Tibial artery (tissue), 4 donors: Measurements from ENCODE around the gene LRRC14B.

Source experiments
- DNase-seq, 2 donors: peaks; one replicate each; pipeline ENCODE4 v3.0.0-alpha.2; 2019
- H3K27ac ChIP-seq, 2 donors: fragments of 200-600 bp; sonication (generic) in 1 of 2; 1 replicate in 1 of 2; 2 replicates in 1 of 2; pipeline ENCODE4 v1.5.1; 2018 to 2019; ENCODE audit warnings: mild to moderate bottlenecking in 1 of 2
- H3K27me3 ChIP-seq, 2 donors: fragments of 200-600 bp; sonication (generic) in 1 of 2; one replicate each; pipeline versions ENCODE4 v1.5.1 to v1.6.0; 2016 to 2019
- H3K36me3 ChIP-seq, 3 donors: fragments of 200-600 bp; sonication (generic) in 2 of 3; one replicate each; pipeline ENCODE4 v1.5.1; 2016 to 2019; ENCODE audit warnings: mild to moderate bottlenecking in 2 of 3
- H3K4me1 ChIP-seq, 4 donors: fragments of 200-600 bp; sonication (generic) in 2 of 4; 1 replicate in 3 of 4; 2 replicates in 1 of 4; pipeline ENCODE4 v1.5.1; 2016 to 2019
- H3K4me3 ChIP-seq, 2 donors: fragments of 200-600 bp; sonication (generic) in 1 of 2; 1 replicate in 1 of 2; 2 replicates in 1 of 2; pipeline ENCODE4 v1.5.1; 2018 to 2019; ENCODE audit warnings: mild to moderate bottlenecking in 2 of 2
- H3K9me3 ChIP-seq, 3 donors: fragments of 200-600 bp; sonication (generic) in 1 of 3; one replicate each; pipeline ENCODE4 v1.5.1; 2016 to 2019
- CTCF ChIP-seq, 2 experiments: fragments of 200-600 bp in 1 of 2; fragments of 450-650 bp in 1 of 2; IDR thresholded peaks; one replicate each; pipeline ENCODE4 v1.5.1; 2017 to 2019; ENCODE audit warnings: antibody characterized with exemption in 2 of 2, mild to moderate bottlenecking in 1 of 2, moderate library complexity in 1 of 2
- intact Hi-C: fragments of 100-400 bp; cut with DNase I; formaldehyde crosslinking; loops from one replicate; pipeline ENCODE4 v1.15.0; 2023; ENCODE audit warnings: low total_unique reads

The LRRC14B gene

GRCh38 chr5:188488-189481 is 2.5 kb upstream of the LRRC14B start:
- Histone ChIP-seq H3K36me3 (no peaks in the 10 kb centered on the region), H3K4me1 (peaks cover 0 to 28% (median 23%) of the 10 kb centered on the region in 4 donors), H3K27ac (no peak overlapping the region), H3K27me3 (peaks cover 0 to 11% of the 10 kb centered on the region in 2 donors), H3K9me3 (no peaks in the 10 kb centered on the region), H3K4me3 (peak overlapping the region; percentile 12 to 42)
- intact Hi-C loops = loop anchor here (2.0 kb wide), 1 partner anchor 30 kb away; the partner anchor contains the start of genes CCDC127 and SDHA
- TF ChIP-seq CTCF (IDR thresholded peaks at IDR 0.05) = peak; percentile 92 to 97
- DNase-seq = peak; percentile 83 to 90

- Histone ChIP-seq H3K9me3 (no peaks in the 10 kb centered on the region), H3K36me3 (no peaks in the 10 kb centered on the region), H3K4me3 (no peak overlapping the region), H3K27me3 (peaks cover 0 to 11% of the 10 kb centered on the region in 2 donors), H3K27ac (no peak overlapping the region), H3K4me1 (peaks cover 0 to 28% (median 23%) of the 10 kb centered on the region in 4 donors)
- TF ChIP-seq CTCF (IDR thresholded peaks at IDR 0.05) = no peak
- peak in 1 of 2 donors; percentile 31 for DNase-seq
- intact Hi-C loops = loop anchor here (2.0 kb wide), 1 partner anchor 29 kb away; the partner anchor contains the start of genes CCDC127 and SDHA
These were observed 1.8 kb upstream of the LRRC14B start for GRCh38 chr5:189486-189885.

- peak in 1 of 2 donors; percentile 61 for DNase-seq
- no peak overlapping the region for H3K27ac ChIP-seq
- H3K27me3 ChIP-seq = peaks cover 0 to 11% of the 10 kb centered on the region in 2 donors
- H3K4me3 ChIP-seq = no peak overlapping the region
- no peak for TF ChIP-seq CTCF (IDR thresholded peaks at IDR 0.05)
- H3K9me3 ChIP-seq = no peaks in the 10 kb centered on the region
- peaks cover 0 to 28% (median 23%) of the 10 kb centered on the region in 4 donors for H3K4me1 ChIP-seq
- H3K36me3 ChIP-seq = no peaks in the 10 kb centered on the region
- intact Hi-C loops = loop anchor here (2.0 kb wide), 1 partner anchor 29 kb away; the partner anchor contains the start of genes CCDC127 and SDHA
These were observed 1.3 kb upstream of the LRRC14B start for GRCh38 chr5:189976-190365.

- intact Hi-C loops = no loop called here
- Histone ChIP-seq H3K4me3 (peak overlapping the region; percentile 15 to 40), H3K4me1 (peaks cover 0 to 28% (median 23%) of the 10 kb centered on the region in 4 donors), H3K27ac (peak overlapping the region; percentile 39 to 61), H3K27me3 (peaks cover 0 to 11% of the 10 kb centered on the region in 2 donors), H3K9me3 (no peaks in the 10 kb centered on the region), H3K36me3 (no peaks in the 10 kb centered on the region)
- TF ChIP-seq CTCF (IDR thresholded peaks at IDR 0.05) = no peak
- DNase-seq = no peak
These were observed 794 bp upstream of the LRRC14B start for GRCh38 chr5:190366-191035.

GRCh38 chr5:191949-192690 is 825 bp downstream of the LRRC14B start:
- intact Hi-C loops = no loop called here
- H3K4me3 ChIP-seq = peak overlapping the region in 1 of 2 donors; percentile 40

More at GRCh38 chr5:191949-192690, 825 bp downstream of the LRRC14B start:
- H3K27ac ChIP-seq = no peak overlapping the region
- no peaks in the 10 kb centered on the region for H3K9me3 ChIP-seq
- H3K36me3 ChIP-seq = no peaks in the 10 kb centered on the region
- DNase-seq = peak in 1 of 2 donors; percentile 53
- H3K27me3 ChIP-seq = peaks cover 0 to 4% of the 10 kb centered on the region in 2 donors
- TF ChIP-seq CTCF (IDR thresholded peaks at IDR 0.05) = no peak
- peaks cover 0 to 28% (median 23%) of the 10 kb centered on the region in 4 donors for H3K4me1 ChIP-seq
